Panc1 (cell line): ENCODE data around the gene HTT-AS.
"Not testable (repeated sequence)": the region's sequence is repeated elsewhere in the genome, so short reads cannot be mapped to it uniquely, and the experiment has no call there.

ENCODE experiments used
- POLR2AphosphoS5 ChIP-seq: IDR thresholded peaks from 2 replicates; pipeline ENCODE4 v1.6.1; 2012; ENCODE audit warnings: mild to moderate bottlenecking, low read depth, low read length, moderate library complexity
- SIN3A ChIP-seq: IDR thresholded peaks from 2 replicates; pipeline ENCODE4 v1.6.1; 2012; ENCODE audit warnings: low read depth, mild to moderate bottlenecking, low read length, moderate library complexity, borderline replicate concordance; ENCODE audit not compliant: insufficient read depth
- TF ChIP-seq, protein P1 (sequence below): fragments of 450-650 bp; IDR thresholded peaks from 2 replicates; pipeline ENCODE4 v1.5.1; 2017; ENCODE audit warnings: mild to moderate bottlenecking

DNA sequence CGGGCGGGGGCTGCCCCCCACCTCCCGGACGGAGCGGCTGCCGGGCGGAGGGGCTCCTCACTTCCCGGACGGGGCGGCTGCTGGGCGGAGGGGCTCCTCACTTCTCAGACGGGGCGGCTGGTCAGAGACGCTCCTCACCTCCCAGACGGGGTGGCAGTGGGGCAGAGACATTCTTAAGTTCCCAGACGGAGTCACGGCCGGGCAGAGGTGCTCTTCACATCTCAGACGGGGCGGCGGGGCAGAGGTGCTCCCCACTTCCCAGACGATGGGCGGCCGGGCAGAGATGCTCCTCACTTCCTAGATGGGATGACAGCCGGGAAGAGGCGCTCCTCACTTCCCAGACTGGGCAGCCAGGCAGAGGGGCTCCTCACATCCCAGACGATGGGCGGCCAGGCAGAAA is 20.4 kb upstream of the HTT-AS start:
- TF ChIP-seq, protein P1, sequence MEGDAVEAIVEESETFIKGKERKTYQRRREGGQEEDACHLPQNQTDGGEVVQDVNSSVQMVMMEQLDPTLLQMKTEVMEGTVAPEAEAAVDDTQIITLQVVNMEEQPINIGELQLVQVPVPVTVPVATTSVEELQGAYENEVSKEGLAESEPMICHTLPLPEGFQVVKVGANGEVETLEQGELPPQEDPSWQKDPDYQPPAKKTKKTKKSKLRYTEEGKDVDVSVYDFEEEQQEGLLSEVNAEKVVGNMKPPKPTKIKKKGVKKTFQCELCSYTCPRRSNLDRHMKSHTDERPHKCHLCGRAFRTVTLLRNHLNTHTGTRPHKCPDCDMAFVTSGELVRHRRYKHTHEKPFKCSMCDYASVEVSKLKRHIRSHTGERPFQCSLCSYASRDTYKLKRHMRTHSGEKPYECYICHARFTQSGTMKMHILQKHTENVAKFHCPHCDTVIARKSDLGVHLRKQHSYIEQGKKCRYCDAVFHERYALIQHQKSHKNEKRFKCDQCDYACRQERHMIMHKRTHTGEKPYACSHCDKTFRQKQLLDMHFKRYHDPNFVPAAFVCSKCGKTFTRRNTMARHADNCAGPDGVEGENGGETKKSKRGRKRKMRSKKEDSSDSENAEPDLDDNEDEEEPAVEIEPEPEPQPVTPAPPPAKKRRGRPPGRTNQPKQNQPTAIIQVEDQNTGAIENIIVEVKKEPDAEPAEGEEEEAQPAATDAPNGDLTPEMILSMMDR: not testable (repeated sequence)
- not testable (repeated sequence) for TF ChIP-seq SIN3A, POLR2AphosphoS5
